Upper lobe of left lung (tissue), 4 donors: Measurements from ENCODE around the gene ARMH3.

ENCODE experiments used
- CTCF ChIP-seq, 6 experiments: fragments of 450-650 bp in 4 of 6; fragments of 200-600 bp in 2 of 6; sonication (generic) in 2 of 6; IDR thresholded peaks; one replicate each; pipeline ENCODE4 v1.5.1; 2016 to 2019; ENCODE audit warnings: antibody characterized with exemption in 6 of 6
- POLR2AphosphoS5 ChIP-seq, 2 donors: sonication (generic); formaldehyde crosslinking; IDR thresholded peaks; one replicate each; pipeline ENCODE4 v1.5.1; 2017; ENCODE audit warnings: antibody characterized with exemption in 2 of 2

GRCh38 chr10:102024799-102025198 is 31.2 kb downstream of the ARMH3 start:
- TF ChIP-seq CTCF (IDR thresholded peaks at IDR 0.05) (no peak), POLR2AphosphoS5 (IDR thresholded peaks at IDR 0.05) (no peak)
